SK-N-SH (cell line): ENCODE results near the gene SPRR2A. TPM values are rescaled to one million over a fixed set of nuclear protein-coding genes. Genes with fewer than 3 reads are reported as not detected.

ENCODE experiments used
- CTCF ChIA-PET: fragments of 300-600, 350-600 bp; formaldehyde crosslinking; extraction: SDS; loops from one replicate; lab custom pipeline; 2021; lab: Yijun Ruan, JAX
- POLR2A ChIA-PET: fragments of 350-600 bp; sonication (Branson Sonifier 250); formaldehyde crosslinking; extraction: SDS; loops from one replicate; lab custom pipeline; 2020; ENCODE audit warnings: antibody characterized with exemption, inconsistent platforms; lab: Yijun Ruan, JAX
- DNase-seq: peaks from one replicate; pipeline ENCODE4 v3.0.0; 2012
- H2AFZ ChIP-seq: fragments of 200-600 bp; sonication (generic); 2 replicates; pipeline ENCODE4 v1.8.1; 2016; ENCODE audit warnings: antibody characterized with exemption, mild to moderate bottlenecking, low read depth
- H3F3A ChIP-seq: fragments of 200-600 bp; sonication (generic); replicated peaks from 2 replicates; pipeline ENCODE3; 2016; ENCODE audit warnings: antibody characterized with exemption, mild to moderate bottlenecking; ENCODE audit not compliant: insufficient read depth
- H3K27ac ChIP-seq, 2 experiments: fragments of 200-500 bp in 1 of 2; fragments of 200-600 bp in 1 of 2; sonication (Bioruptor generic) in 1 of 2; sonication (generic), shearing (Covaris generic) in 1 of 2; 2 replicates each; pipeline versions ENCODE4 v1.5.1 to v1.6.1; 2014 to 2016; ENCODE audit warnings: low read depth in 2 of 2, inconsistent platforms in 1 of 2, low read length in 1 of 2, mild to moderate bottlenecking in 1 of 2, mixed read lengths in 1 of 2
- H3K27me3 ChIP-seq: fragments of 200-600 bp; sonication (generic), shearing (Covaris generic); 2 replicates; pipeline ENCODE4 v1.6.1; 2016; ENCODE audit warnings: mixed run types; ENCODE audit not compliant: insufficient read depth
- H3K36me3 ChIP-seq, 2 experiments: fragments of 200-500 bp in 1 of 2; fragments of 200-600 bp in 1 of 2; sonication (Bioruptor generic) in 1 of 2; sonication (generic) in 1 of 2; replicated peaks in 1 of 2; 2 replicates each; pipeline versions ENCODE3 to v1.5.1; 2014 to 2016; ENCODE audit warnings: low read length in 1 of 2, mild to moderate bottlenecking in 1 of 2; ENCODE audit not compliant: insufficient read depth in 2 of 2, control insufficient read depth in 1 of 2
- H3K4me1 ChIP-seq, 2 experiments: fragments of 200-500 bp in 1 of 2; fragments of 200-600 bp in 1 of 2; sonication (Bioruptor generic) in 1 of 2; sonication (generic), shearing (Covaris generic) in 1 of 2; 2 replicates each; pipeline versions ENCODE4 v1.5.1 to v1.6.1; 2014 to 2016; ENCODE audit warnings: low read depth in 1 of 2, low read length in 1 of 2, mixed run types in 1 of 2; ENCODE audit not compliant: insufficient read depth in 2 of 2, control insufficient read depth in 1 of 2
- H3K4me2 ChIP-seq: fragments of 200-600 bp; sonication (generic), shearing (Covaris generic); 2 replicates; pipeline ENCODE4 v1.6.1; 2017; ENCODE audit warnings: mixed run types
- H3K4me3 ChIP-seq, 2 experiments: fragments of 200-500 bp in 1 of 2; fragments of 200-600 bp in 1 of 2; sonication (Bioruptor generic) in 1 of 2; sonication (generic), shearing (Covaris generic) in 1 of 2; 2 replicates each; pipeline versions ENCODE4 v1.5.1 to v1.8.1; 2014 to 2016; ENCODE audit warnings: low read depth in 2 of 2, inconsistent platforms in 1 of 2, low read length in 1 of 2, mild to moderate bottlenecking in 1 of 2, mixed read lengths in 1 of 2, moderate library complexity in 1 of 2
- H3K79me2 ChIP-seq: fragments of 200-600 bp; sonication (generic); 2 replicates; pipeline ENCODE4 v1.8.1; 2017; ENCODE audit warnings: mild to moderate bottlenecking; ENCODE audit not compliant: insufficient read depth
- H3K9ac ChIP-seq: fragments of 200-600 bp; sonication (generic); 2 replicates; pipeline ENCODE4 v1.6.1; 2017; ENCODE audit warnings: mixed run types
- H3K9me2 ChIP-seq: fragments of 200-600 bp; sonication (generic); 2 replicates; pipeline ENCODE4 v1.6.1; 2017; ENCODE audit warnings: mixed run types
- H3K9me3 ChIP-seq: fragments of 200-600 bp; sonication (generic); 2 replicates; pipeline ENCODE4 v1.6.1; 2017; ENCODE audit warnings: mixed run types, mild to moderate bottlenecking, moderate library complexity
- H4K20me1 ChIP-seq: fragments of 200-600 bp; sonication (generic); 2 replicates; pipeline ENCODE4 v1.6.1; 2017; ENCODE audit warnings: mild to moderate bottlenecking, mixed run types; ENCODE audit not compliant: insufficient read depth
- CHD2 ChIP-seq: fragments of 150-350 bp; IDR thresholded peaks from 2 replicates; pipeline ENCODE4 v1.6.1; 2018; ENCODE audit warnings: low read length; ENCODE audit not compliant: partially characterized antibody
- FOXJ3 ChIP-seq: sonication (generic); formaldehyde crosslinking; IDR thresholded peaks from 2 replicates; pipeline ENCODE4 v1.5.1; 2020; ENCODE audit warnings: mild to moderate bottlenecking, missing genetic modification reagents
- GATA2 ChIP-seq: sonication (generic); formaldehyde crosslinking; IDR thresholded peaks from 2 replicates; pipeline ENCODE4 v1.5.0; 2020; ENCODE audit warnings: mild to moderate bottlenecking, missing genetic modification reagents
- JUND ChIP-seq: IDR thresholded peaks from 2 replicates; pipeline ENCODE4 v1.4.0; 2012
- RAD21 ChIP-seq: IDR thresholded peaks from 2 replicates; pipeline ENCODE4 v1.6.1; 2012; ENCODE audit warnings: mild to moderate bottlenecking, low read length
- RFX5 ChIP-seq: IDR thresholded peaks from 2 replicates; pipeline ENCODE4 v1.6.1; 2012; ENCODE audit warnings: mild to moderate bottlenecking, improper control_type of control experiment, low read length
- RXRA ChIP-seq: IDR thresholded peaks from 2 replicates; pipeline ENCODE4 v1.4.0; 2012; ENCODE audit warnings: low read depth, mild to moderate bottlenecking, borderline replicate concordance
- TEAD4 ChIP-seq: IDR thresholded peaks from 2 replicates; pipeline ENCODE4 v1.4.0; 2012; ENCODE audit warnings: mild to moderate bottlenecking, borderline replicate concordance; ENCODE audit not compliant: insufficient read depth
- WGBS: methylation state at CpG from one replicate; pipeline ENCODE4 v1.1.6; 2017; ENCODE audit warnings: low lambda C conversion rate; 5-methylcytosine and 5-hydroxymethylcytosine counted together
- polyA plus RNA-seq, 3 experiments: library from polyadenylated mRNA; depleted of rRNA; stranded (reverse); fragments of >200 nt; gene quantifications; 2 replicates each; pipeline ENCODE4 v1.2.3, GENCODE V29; 2012
- TF ChIP-seq, protein P1 (sequence below): IDR thresholded peaks from 2 replicates; pipeline ENCODE4; 2012
- TF ChIP-seq, protein P2 (sequence below): IDR thresholded peaks from 2 replicates; pipeline ENCODE4 v1.4.0; 2012; ENCODE audit warnings: low read depth, borderline replicate concordance
- TF ChIP-seq, protein P3 (sequence below): fragments of 200-600 bp; sonication (generic); IDR thresholded peaks from 2 replicates; pipeline ENCODE4 v1.6.1; 2017; ENCODE audit warnings: antibody characterized with exemption, mild to moderate bottlenecking, moderate library complexity
- TF ChIP-seq, protein P4 (sequence below): fragments of 150-350 bp; IDR thresholded peaks from 2 replicates; pipeline ENCODE4 v1.6.1; 2016; ENCODE audit warnings: mild to moderate bottlenecking, low read depth, low read length
- TF ChIP-seq, protein P5 (sequence below): fragments of 150-350 bp; IDR thresholded peaks from 2 replicates; pipeline ENCODE4 v1.6.1; 2017; ENCODE audit warnings: antibody characterized with exemption, low read length, low read depth, borderline replicate concordance

SPRR2A gene
- polyA plus RNA-seq, 1 of the 3 experiments (the other 2 are of a cell fraction) = not detected

DNA sequence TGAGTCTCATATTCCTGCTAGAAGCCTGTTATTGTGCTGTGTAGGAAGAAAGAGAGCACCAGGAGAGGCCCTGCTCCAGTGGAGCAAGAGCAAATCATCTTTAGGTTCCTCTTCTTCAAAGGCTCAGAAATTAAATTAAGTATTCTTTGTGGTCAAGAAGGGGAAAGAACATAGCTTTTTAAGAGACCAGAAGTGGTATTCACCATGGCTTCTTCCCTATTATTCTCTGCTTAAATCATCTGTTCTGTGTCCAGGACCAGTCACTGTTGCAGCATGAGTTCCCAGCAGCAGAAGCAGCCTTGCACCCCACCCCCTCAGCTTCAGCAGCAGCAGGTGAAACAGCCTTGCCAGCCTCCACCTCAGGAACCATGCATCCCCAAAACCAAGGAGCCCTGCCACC, 25.2 kb downstream of the SPRR2A start (continued):
- TF ChIP-seq, protein P1, sequence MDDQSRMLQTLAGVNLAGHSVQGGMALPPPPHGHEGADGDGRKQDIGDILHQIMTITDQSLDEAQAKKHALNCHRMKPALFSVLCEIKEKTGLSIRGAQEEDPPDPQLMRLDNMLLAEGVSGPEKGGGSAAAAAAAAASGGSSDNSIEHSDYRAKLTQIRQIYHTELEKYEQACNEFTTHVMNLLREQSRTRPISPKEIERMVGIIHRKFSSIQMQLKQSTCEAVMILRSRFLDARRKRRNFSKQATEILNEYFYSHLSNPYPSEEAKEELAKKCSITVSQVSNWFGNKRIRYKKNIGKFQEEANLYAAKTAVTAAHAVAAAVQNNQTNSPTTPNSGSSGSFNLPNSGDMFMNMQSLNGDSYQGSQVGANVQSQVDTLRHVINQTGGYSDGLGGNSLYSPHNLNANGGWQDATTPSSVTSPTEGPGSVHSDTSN = no peak

DNA sequence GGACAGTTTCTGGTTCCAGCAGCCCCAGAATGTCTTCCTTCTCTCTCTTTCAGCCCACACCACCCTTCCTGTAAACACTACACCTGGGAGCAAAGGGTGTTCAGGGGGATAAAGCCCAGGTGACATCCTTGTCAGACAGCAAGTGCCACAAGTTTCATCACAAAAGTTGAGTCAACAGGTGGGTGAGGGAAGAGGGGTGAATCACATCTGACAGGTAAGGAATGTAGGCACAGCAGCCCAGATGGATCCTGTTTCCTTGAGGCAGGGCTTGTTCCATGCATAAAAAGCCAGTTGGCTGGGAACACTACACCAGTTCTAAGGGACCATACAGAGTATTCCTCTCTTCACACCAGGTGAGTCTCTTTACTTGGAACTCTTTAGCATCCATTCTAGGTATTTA, 26.4 kb downstream of the SPRR2A start, which contains the start of gene SPRR1B:
SPRR1B (plus strand) TSS at position 309 of the 400 bp plus-strand sequence. CDS start 1,143 bp downstream, outside the sequence.
- Histone ChIP-seq H3K9ac (no peak within 1 kb of the TSS), H3K27ac (no peak within 1 kb of the TSS), H3K79me2 (no peaks in the 10 kb centered on the region), H3K4me3 (no peak within 1 kb of the TSS), H4K20me1 (no peaks in the 10 kb centered on the region), H3K9me3 (no peaks in the 10 kb centered on the region), H3K9me2 (no peaks in the 10 kb centered on the region), H3K4me1 (no peaks in the 10 kb centered on the region), H3K27me3 (no peaks in the 10 kb centered on the region), H2AFZ (no peak within 1 kb of the TSS), H3K36me3 (no peaks in the 10 kb centered on the region), H3K4me2 (no peak within 1 kb of the TSS), H3F3A (no peaks in the 10 kb centered on the region)
- POLR2A ChIA-PET = no interaction called here
- no peak for DNase-seq
- TF ChIP-seq CHD2 = no peak
- CTCF ChIA-PET = no interaction called here

DNA sequence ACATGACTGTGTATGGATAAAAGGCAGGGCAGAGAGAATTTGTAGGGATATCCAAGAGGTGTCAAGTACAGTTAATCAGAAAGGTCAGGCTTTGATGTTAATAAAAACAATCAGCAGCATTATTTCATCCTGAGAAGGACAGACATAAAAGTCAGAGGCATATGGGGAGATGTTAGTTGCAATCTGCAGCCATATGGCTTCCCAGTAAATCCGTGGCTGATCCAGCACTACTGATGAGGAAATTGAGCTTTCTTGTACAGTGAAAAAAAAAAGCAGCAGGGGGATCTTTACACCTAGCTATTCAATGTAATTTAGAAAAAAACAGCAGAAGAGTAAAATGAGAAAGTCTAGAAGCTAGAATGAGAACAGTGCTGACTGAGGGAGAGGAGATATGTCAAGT, 28.5 kb downstream of the SPRR2A start:
- DNase-seq = no peak
- Histone ChIP-seq H4K20me1 (no peaks in the 10 kb centered on the region), H3K4me3 (no peak overlapping the region), H3K27ac (no peak overlapping the region), H3K79me2 (no peaks in the 10 kb centered on the region), H3K4me1 (no peaks in the 10 kb centered on the region), H3K9ac (no peak overlapping the region), H3K9me3 (no peaks in the 10 kb centered on the region), H3K36me3 (no peaks in the 10 kb centered on the region), H3K4me2 (no peak overlapping the region), H3K27me3 (no peaks in the 10 kb centered on the region), H3K9me2 (no peaks in the 10 kb centered on the region), H3F3A (no peaks in the 10 kb centered on the region), H2AFZ (no peak overlapping the region)
- POLR2A ChIA-PET = no interaction called here
- TF ChIP-seq TEAD4 (no peak), JUND (no peak), FOXJ3 (CRISPR knock-in tag) (no peak), RXRA (no peak), RFX5 (no peak), GATA2 (CRISPR knock-in tag) (no peak), RAD21 (no peak)
- TF ChIP-seq, protein P2, sequence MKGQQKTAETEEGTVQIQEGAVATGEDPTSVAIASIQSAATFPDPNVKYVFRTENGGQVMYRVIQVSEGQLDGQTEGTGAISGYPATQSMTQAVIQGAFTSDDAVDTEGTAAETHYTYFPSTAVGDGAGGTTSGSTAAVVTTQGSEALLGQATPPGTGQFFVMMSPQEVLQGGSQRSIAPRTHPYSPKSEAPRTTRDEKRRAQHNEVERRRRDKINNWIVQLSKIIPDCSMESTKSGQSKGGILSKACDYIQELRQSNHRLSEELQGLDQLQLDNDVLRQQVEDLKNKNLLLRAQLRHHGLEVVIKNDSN = no peak
- TF ChIP-seq, protein P3, sequence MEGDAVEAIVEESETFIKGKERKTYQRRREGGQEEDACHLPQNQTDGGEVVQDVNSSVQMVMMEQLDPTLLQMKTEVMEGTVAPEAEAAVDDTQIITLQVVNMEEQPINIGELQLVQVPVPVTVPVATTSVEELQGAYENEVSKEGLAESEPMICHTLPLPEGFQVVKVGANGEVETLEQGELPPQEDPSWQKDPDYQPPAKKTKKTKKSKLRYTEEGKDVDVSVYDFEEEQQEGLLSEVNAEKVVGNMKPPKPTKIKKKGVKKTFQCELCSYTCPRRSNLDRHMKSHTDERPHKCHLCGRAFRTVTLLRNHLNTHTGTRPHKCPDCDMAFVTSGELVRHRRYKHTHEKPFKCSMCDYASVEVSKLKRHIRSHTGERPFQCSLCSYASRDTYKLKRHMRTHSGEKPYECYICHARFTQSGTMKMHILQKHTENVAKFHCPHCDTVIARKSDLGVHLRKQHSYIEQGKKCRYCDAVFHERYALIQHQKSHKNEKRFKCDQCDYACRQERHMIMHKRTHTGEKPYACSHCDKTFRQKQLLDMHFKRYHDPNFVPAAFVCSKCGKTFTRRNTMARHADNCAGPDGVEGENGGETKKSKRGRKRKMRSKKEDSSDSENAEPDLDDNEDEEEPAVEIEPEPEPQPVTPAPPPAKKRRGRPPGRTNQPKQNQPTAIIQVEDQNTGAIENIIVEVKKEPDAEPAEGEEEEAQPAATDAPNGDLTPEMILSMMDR = no peak
- TF ChIP-seq, protein P4, sequence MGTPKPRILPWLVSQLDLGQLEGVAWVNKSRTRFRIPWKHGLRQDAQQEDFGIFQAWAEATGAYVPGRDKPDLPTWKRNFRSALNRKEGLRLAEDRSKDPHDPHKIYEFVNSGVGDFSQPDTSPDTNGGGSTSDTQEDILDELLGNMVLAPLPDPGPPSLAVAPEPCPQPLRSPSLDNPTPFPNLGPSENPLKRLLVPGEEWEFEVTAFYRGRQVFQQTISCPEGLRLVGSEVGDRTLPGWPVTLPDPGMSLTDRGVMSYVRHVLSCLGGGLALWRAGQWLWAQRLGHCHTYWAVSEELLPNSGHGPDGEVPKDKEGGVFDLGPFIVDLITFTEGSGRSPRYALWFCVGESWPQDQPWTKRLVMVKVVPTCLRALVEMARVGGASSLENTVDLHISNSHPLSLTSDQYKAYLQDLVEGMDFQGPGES = no peak
- TF ChIP-seq, protein P5, sequence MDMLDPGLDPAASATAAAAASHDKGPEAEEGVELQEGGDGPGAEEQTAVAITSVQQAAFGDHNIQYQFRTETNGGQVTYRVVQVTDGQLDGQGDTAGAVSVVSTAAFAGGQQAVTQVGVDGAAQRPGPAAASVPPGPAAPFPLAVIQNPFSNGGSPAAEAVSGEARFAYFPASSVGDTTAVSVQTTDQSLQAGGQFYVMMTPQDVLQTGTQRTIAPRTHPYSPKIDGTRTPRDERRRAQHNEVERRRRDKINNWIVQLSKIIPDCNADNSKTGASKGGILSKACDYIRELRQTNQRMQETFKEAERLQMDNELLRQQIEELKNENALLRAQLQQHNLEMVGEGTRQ = no peak
- CTCF ChIA-PET = no interaction called here
- WGBS = 0% methylated on average over 1 of the region's 1 CpG
